A549 (cell line): ENCODE measurements around the gene PCYT1A.

Experiments
- CTCF ChIP-seq: fragments of >200 bp; sonication (Bioruptor Twin); formaldehyde crosslinking; IDR thresholded peaks from 3 replicates; pipeline ENCODE4 v1.5.1; 2016
- NFE2L2 ChIP-seq: fragments of 150-350 bp; conservative IDR thresholded peaks from 2 replicates; pipeline ENCODE4 v1.6.1; 2014; ENCODE audit warnings: low read length
- POLR2A ChIP-seq: IDR thresholded peaks from 2 replicates; pipeline ENCODE4 v1.6.1; 2012; ENCODE audit warnings: mild to moderate bottlenecking, low read length
- RFX5 ChIP-seq: fragments of 450-650 bp; IDR thresholded peaks from 2 replicates; pipeline ENCODE4 v1.7.1; 2014; ENCODE audit warnings: antibody characterized with exemption, mild to moderate bottlenecking, moderate library complexity

GRCh38 chr3:196327405-196327804 lies 39.9 kb upstream of the PCYT1A start:
- TF ChIP-seq CTCF (no peak), POLR2A (no peak), RFX5 (no peak), NFE2L2 (no peak)
